ENCODE data around the gene RAD50.

The RAD50 gene

GRCh38 chr5:132635873-132636272, 79.1 kb downstream of the RAD50 start:
- no peak for DNase-seq

- DNase-seq = no peak
Observed at GRCh38 chr5:132637241-132637640, 80.5 kb downstream of the RAD50 start.

- no peak for DNase-seq
Observed at GRCh38 chr5:132639706-132640130, 82.9 kb downstream of the RAD50 start.

- no peak for DNase-seq
Observed at GRCh38 chr5:132640613-132641012, 83.8 kb downstream of the RAD50 start.

- DNase-seq = no peak
Observed at GRCh38 chr5:132641241-132641723, 84.5 kb downstream of the RAD50 start.

GRCh38 chr5:132641841-132642240, 85.1 kb downstream of the RAD50 start:
- DNase-seq = no peak

GRCh38 chr5:132644177-132644576, 87.4 kb downstream of the RAD50 start:
- no peak for DNase-seq

GRCh38 chr5:132646583-132647266, 89.9 kb downstream of the RAD50 start:
- DNase-seq = no peak

- DNase-seq = no peak
Observed at GRCh38 chr5:132647473-132647872, 90.7 kb downstream of the RAD50 start.

GRCh38 chr5:132648355-132648754, 91.6 kb downstream of the RAD50 start:
- no peak for DNase-seq

- no peak for DNase-seq
Observed at GRCh38 chr5:132651838-132652469, 95.2 kb downstream of the RAD50 start.

GRCh38 chr5:132653716-132654115, 96.9 kb downstream of the RAD50 start:
- no peak for DNase-seq

GRCh38 chr5:132655821-132656773, 99.3 kb downstream of the RAD50 start:
- DNase-seq = peak in 2 of 6 experiments; percentile 5 to 6

- DNase-seq = peak in 1 of 6 experiments; percentile 5
Observed at GRCh38 chr5:132656774-132657355, 100.1 kb downstream of the RAD50 start.

GRCh38 chr5:132657676-132658380, 101.1 kb downstream of the RAD50 start, which contains the start of gene IL13:
Gene IL13 (plus strand): TSS chr5:132658173. CDS start chr5:132658187, 14 bp downstream.
- DNase-seq = no peak

- DNase-seq = no peak
Observed at GRCh38 chr5:132658381-132659302, 101.9 kb downstream of the RAD50 start.

GRCh38 chr5:132659598-132660493, 103.1 kb downstream of the RAD50 start:
- no peak for DNase-seq

- no peak for DNase-seq
Observed at GRCh38 chr5:132661231-132662003, 104.6 kb downstream of the RAD50 start.

GRCh38 chr5:132662004-132662401, 105.2 kb downstream of the RAD50 start:
- no peak for DNase-seq
